B cell (primary cell): ENCODE measurements around the gene IGFN1. TPM values are rescaled to one million over a fixed set of nuclear protein-coding genes. Genes with fewer than 3 reads are reported as not detected.

ENCODE experiments used
- ATAC-seq: fragments of 200-7000 bp; cut with Tn5 transposase; one replicate; pipeline ENCODE4 v1.10.0; 2021; ENCODE audit warnings: low read depth, mild to moderate bottlenecking, moderate number of reproducible peaks, moderate library complexity
- CTCF ChIA-PET: fragments of 350-600 bp; sonication (Branson Sonifier 250); formaldehyde crosslinking; loops from one replicate; lab custom pipeline; 2021; ENCODE audit warnings: antibody characterized with exemption, inconsistent platforms; lab: Charles Lee
- POLR2A ChIA-PET: fragments of 350-600 bp; sonication (Branson Sonifier 250); formaldehyde crosslinking; loops from one replicate; lab custom pipeline; 2021; ENCODE audit warnings: antibody characterized with exemption; lab: Charles Lee
- DNase-seq: peaks from one replicate; pipeline ENCODE4 v3.0.0; 2013
- H2AFZ ChIP-seq: 2 replicates; pipeline ENCODE4 v1.6.1; 2012; ENCODE audit warnings: mild to moderate bottlenecking, low read depth, low read length; ENCODE audit not compliant: insufficient read depth, poor library complexity, severe bottlenecking
- H3K27ac ChIP-seq, 2 donors: 1 replicate in 1 of 2; 2 replicates in 1 of 2; pipeline ENCODE4 v1.5.1; 2012 to 2013; ENCODE audit warnings: low read length in 2 of 2, mild to moderate bottlenecking in 2 of 2, moderate library complexity in 1 of 2
- H3K27me3 ChIP-seq, 4 experiments: fragments of 200-600 bp in 1 of 4; sonication (generic) in 1 of 4; replicated peaks in 1 of 4; 1 replicate in 2 of 4; 2 replicates in 2 of 4; pipeline versions ENCODE4 v1.6.1 to v1.7.0; 2013 to 2016; ENCODE audit warnings: low read length in 3 of 4, mild to moderate bottlenecking in 2 of 4, mixed read lengths in 1 of 4, moderate library complexity in 1 of 4; ENCODE audit not compliant: insufficient read depth in 4 of 4, control insufficient read depth in 3 of 4; ENCODE audit errors: control extremely low read depth in 1 of 4
- H3K36me3 ChIP-seq, 2 experiments: replicated peaks in 1 of 2; 1 replicate in 1 of 2; 2 replicates in 1 of 2; pipeline versions ENCODE4 v1.6.1 to v1.7.1; 2013; ENCODE audit warnings: low read length in 1 of 2; ENCODE audit not compliant: insufficient read depth in 2 of 2, control insufficient read depth in 1 of 2; ENCODE audit errors: control extremely low read depth in 1 of 2, extremely low read depth in 1 of 2
- H3K4me1 ChIP-seq, 2 donors: fragments of 200-600 bp in 1 of 2; sonication (generic) in 1 of 2; 1 replicate in 1 of 2; 2 replicates in 1 of 2; pipeline versions ENCODE4 v1.5.1 to v1.6.1; 2013 to 2017; ENCODE audit warnings: low read length in 2 of 2; ENCODE audit not compliant: control insufficient read depth in 2 of 2, insufficient read depth in 2 of 2
- H3K4me2 ChIP-seq: replicated peaks from 2 replicates; pipeline ENCODE3; 2012; ENCODE audit warnings: mild to moderate bottlenecking, low read depth, low read length; ENCODE audit not compliant: poor library complexity, severe bottlenecking
- H3K4me3 ChIP-seq, 5 experiments: fragments of 200-600 bp in 1 of 5; sonication (generic) in 1 of 5; 1 replicate in 3 of 5; 2 replicates in 2 of 5; pipeline versions ENCODE4 v1.5.1 to v1.7.0; 2011 to 2016; ENCODE audit warnings: low read length in 4 of 5, mild to moderate bottlenecking in 4 of 5, low read depth in 2 of 5, control low read depth in 1 of 5, moderate library complexity in 1 of 5; ENCODE audit not compliant: insufficient read depth in 1 of 5; ENCODE audit errors: control extremely low read depth in 1 of 5, extremely low read depth in 1 of 5
- H3K79me2 ChIP-seq: fragments of 200-600 bp; sonication (generic); one replicate; pipeline ENCODE4 v1.6.0; 2016; ENCODE audit warnings: low read length; ENCODE audit not compliant: control insufficient read depth, insufficient read depth
- H3K9ac ChIP-seq: fragments of 200-600 bp; sonication (generic); 2 replicates; pipeline ENCODE4 v1.6.1; 2017; ENCODE audit warnings: mild to moderate bottlenecking, low read length, moderate library complexity
- H3K9me3 ChIP-seq, 3 donors: one replicate each; pipeline versions ENCODE4 v1.6.1 to v1.7.1; 2013; ENCODE audit warnings: low read length in 2 of 3; ENCODE audit not compliant: control insufficient read depth in 2 of 3, insufficient read depth in 1 of 3; ENCODE audit errors: control extremely low read depth in 1 of 3
- H4K20me1 ChIP-seq: 2 replicates; pipeline ENCODE4 v1.6.0; 2012; ENCODE audit warnings: mild to moderate bottlenecking, low read length; ENCODE audit not compliant: insufficient read depth, control insufficient read depth, poor library complexity, severe bottlenecking
- H3K27ac Mint-ChIP-seq: one replicate; pipeline ENCODE4 v1.8.0; 2021; ENCODE audit warnings: mixed read lengths
- H3K27me3 Mint-ChIP-seq: one replicate; pipeline ENCODE4 v1.8.0; 2021; ENCODE audit warnings: mixed read lengths
- H3K4me1 Mint-ChIP-seq: one replicate; pipeline ENCODE4 v1.8.0; 2021; ENCODE audit warnings: mixed read lengths
- H3K4me3 Mint-ChIP-seq: one replicate; pipeline ENCODE4 v1.8.0; 2021; ENCODE audit warnings: mixed read lengths
- H3K9me3 Mint-ChIP-seq: one replicate; pipeline ENCODE4 v1.8.0; 2022; ENCODE audit warnings: mixed read lengths; ENCODE audit not compliant: insufficient read depth
- EZH2 ChIP-seq: IDR thresholded peaks from 2 replicates; pipeline ENCODE4 v1.6.1; 2012; ENCODE audit warnings: borderline replicate concordance, low read depth, mild to moderate bottlenecking, moderate library complexity, low read length; ENCODE audit not compliant: insufficient read depth, poor library complexity, severe bottlenecking
- WGBS: methylation state at CpG from one replicate; pipeline ENCODE4 v1.1.5; 2013; ENCODE audit warnings: missing lambda C conversion rate; ENCODE audit not compliant: insufficient coverage; 5-methylcytosine and 5-hydroxymethylcytosine counted together
- intact Hi-C: fragments of 100-400 bp; cut with micrococcal nuclease; formaldehyde crosslinking; loops from one replicate; pipeline ENCODE4 v1.10.0; 2022
- polyA plus RNA-seq: library from polyadenylated mRNA; depleted of rRNA; stranded (reverse); fragments of >200 nt; gene quantifications from 2 replicates; pipeline ENCODE4 v1.2.3, GENCODE V29; 2012
- total RNA-seq, 2 donors: library from RNA; stranded (reverse); fragments of 120-200 nt in 1 of 2; gene quantifications; 1 replicate in 1 of 2; 2 replicates in 1 of 2; pipeline versions ENCODE4 v1.2.3 to v1.2.4, GENCODE V29; 2013 to 2022

IGFN1 gene
- total and polyA plus RNA-seq, 2 donors (not counting 1 experiment from before 2014, with no cell fraction given) = not detected

- Mint-ChIP-seq H3K4me3 (no peak overlapping the region), H3K27me3 (peaks cover 21% of the 10 kb centered on the region), H3K4me1 (no peaks in the 10 kb centered on the region), H3K9me3 (no peaks in the 10 kb centered on the region), H3K27ac (no peak overlapping the region)
- CTCF ChIA-PET = no interaction called here
- H3K36me3 ChIP-seq = no peaks in the 10 kb centered on the region
- no peak overlapping the region for H3K4me2 ChIP-seq
- H3K27me3 ChIP-seq = peaks cover 0 to 11% (median 6%) of the 10 kb centered on the region in 4 experiments
- no peaks in the 10 kb centered on the region for H4K20me1 ChIP-seq
- DNase-seq (no peak), ATAC-seq (no peak)
- H2AFZ ChIP-seq = no peak overlapping the region
- H3K9me3 ChIP-seq = no peaks in the 10 kb centered on the region
- POLR2A ChIA-PET = no interaction called here
- no peak overlapping the region for H3K4me3 ChIP-seq
- H3K4me1 ChIP-seq = no peaks in the 10 kb centered on the region
- H3K27ac ChIP-seq = no peak overlapping the region
- no peaks in the 10 kb centered on the region for H3K79me2 ChIP-seq
- no peak for TF ChIP-seq EZH2
- 87% methylated on average over 4 of the region's 4 CpGs for WGBS
- H3K9ac ChIP-seq = no peak overlapping the region
- intact Hi-C loops = no loop called here
These were observed 86.8 kb downstream of the IGFN1 start for GRCh38 chr1:201277441-201277840.

Other genes starting within 250 kb of the IGFN1 start
- gene KIF21B, start 167.1 kb upstream of the IGFN1 start, total RNA-seq = 41.6 and 42.0 TPM in 2 replicates
- gene KIF21B, start 167.1 kb upstream of the IGFN1 start, polyA plus RNA-seq = 32.0 and 41.1 TPM in 2 replicates
- not detected in 2 replicates for gene CACNA1S, start 78.4 kb upstream of the IGFN1 start, total RNA-seq
- not detected in 2 replicates for gene CACNA1S, start 78.4 kb upstream of the IGFN1 start, polyA plus RNA-seq
- gene ASCL5, start 63.6 kb upstream of the IGFN1 start, total RNA-seq = not detected in 2 replicates
- gene ASCL5, start 63.6 kb upstream of the IGFN1 start, polyA plus RNA-seq = not detected in 2 replicates
- 28.9 and 29.2 TPM in 2 replicates for gene TMEM9, start 36.4 kb upstream of the IGFN1 start, total RNA-seq
- 23.6 and 25.2 TPM in 2 replicates for gene TMEM9, start 36.4 kb upstream of the IGFN1 start, polyA plus RNA-seq
- gene PKP1, start 92.7 kb downstream of the IGFN1 start, total RNA-seq = not detected in 2 replicates
- gene PKP1, start 92.7 kb downstream of the IGFN1 start, polyA plus RNA-seq = not detected in 2 replicates
- gene TNNT2, start 186.9 kb downstream of the IGFN1 start, total RNA-seq = not detected in 2 replicates
- not detected in 2 replicates for gene TNNT2, start 186.9 kb downstream of the IGFN1 start, polyA plus RNA-seq
- gene LAD1, start 208.5 kb downstream of the IGFN1 start, total RNA-seq = 0.10 and 0.19 TPM in 2 replicates
- gene LAD1, start 208.5 kb downstream of the IGFN1 start, polyA plus RNA-seq = not detected in 2 replicates
- gene TNNI1, start 230.9 kb downstream of the IGFN1 start, total RNA-seq = not detected in 2 replicates
- gene TNNI1, start 230.9 kb downstream of the IGFN1 start, polyA plus RNA-seq = not detected in 2 replicates